A549 (cell line): Measurements from ENCODE around the gene PGM5.

Experiments used
- CEBPB ChIP-seq, 2 experiments: fragments of >200 bp in 1 of 2; sonication (Bioruptor Twin) in 1 of 2; formaldehyde crosslinking in 1 of 2; IDR thresholded peaks; 2 replicates each; pipeline ENCODE4 v1.6.1; 2012 to 2016
- EP300 ChIP-seq, 2 experiments: fragments of >200 bp; sonication (Bioruptor Twin); formaldehyde crosslinking; IDR thresholded peaks; 2 replicates in 1 of 2; 3 replicates in 1 of 2; pipeline ENCODE4 v1.6.1; 2016 to 2017
- FOXS1 ChIP-seq: fragments of 250-450 bp; sonication (Bioruptor Pico); IDR thresholded peaks from 2 replicates; pipeline ENCODE4 v1.5.0; 2020; ENCODE audit warnings: mild to moderate bottlenecking, moderate library complexity
- GATA3 ChIP-seq: IDR thresholded peaks from 2 replicates; pipeline ENCODE4 v1.6.1; 2012; ENCODE audit warnings: borderline replicate concordance
- HDAC2 ChIP-seq: fragments of 200-600 bp; sonication (generic); IDR thresholded peaks from 2 replicates; pipeline ENCODE4 v1.6.1; 2016
- MAFK ChIP-seq: fragments of 450-650 bp; IDR thresholded peaks from 2 replicates; pipeline ENCODE4 v1.6.1; 2014; ENCODE audit not compliant: partially characterized antibody
- NPAS2 ChIP-seq: fragments of 250-450 bp; sonication (Bioruptor Pico); IDR thresholded peaks from 2 replicates; pipeline ENCODE4 v1.8.0; 2022; ENCODE audit warnings: mild to moderate bottlenecking, moderate library complexity, borderline replicate concordance
- POLR2A ChIP-seq: IDR thresholded peaks from 2 replicates; pipeline ENCODE4 v1.6.1; 2012; ENCODE audit warnings: mild to moderate bottlenecking, low read length
- RCOR1 ChIP-seq: fragments of 150-350 bp; IDR thresholded peaks from 2 replicates; pipeline ENCODE4 v1.6.1; 2014; ENCODE audit warnings: antibody characterized with exemption, low read length, low read depth
- SREBF2 ChIP-seq: fragments of 450-650 bp; IDR thresholded peaks from 2 replicates; pipeline ENCODE4 v1.6.1; 2014; ENCODE audit warnings: mild to moderate bottlenecking, moderate library complexity
- TF ChIP-seq, protein P1 (sequence below): fragments of >200 bp; sonication (Bioruptor Twin); formaldehyde crosslinking; IDR thresholded peaks from 3 replicates; pipeline ENCODE4 v1.5.1; 2016
- TF ChIP-seq, protein P2 (sequence below): fragments of 200-600 bp; sonication (generic); IDR thresholded peaks from 2 replicates; pipeline ENCODE4 v1.6.1; 2016; ENCODE audit warnings: antibody characterized with exemption, mild to moderate bottlenecking, moderate library complexity

DNA sequence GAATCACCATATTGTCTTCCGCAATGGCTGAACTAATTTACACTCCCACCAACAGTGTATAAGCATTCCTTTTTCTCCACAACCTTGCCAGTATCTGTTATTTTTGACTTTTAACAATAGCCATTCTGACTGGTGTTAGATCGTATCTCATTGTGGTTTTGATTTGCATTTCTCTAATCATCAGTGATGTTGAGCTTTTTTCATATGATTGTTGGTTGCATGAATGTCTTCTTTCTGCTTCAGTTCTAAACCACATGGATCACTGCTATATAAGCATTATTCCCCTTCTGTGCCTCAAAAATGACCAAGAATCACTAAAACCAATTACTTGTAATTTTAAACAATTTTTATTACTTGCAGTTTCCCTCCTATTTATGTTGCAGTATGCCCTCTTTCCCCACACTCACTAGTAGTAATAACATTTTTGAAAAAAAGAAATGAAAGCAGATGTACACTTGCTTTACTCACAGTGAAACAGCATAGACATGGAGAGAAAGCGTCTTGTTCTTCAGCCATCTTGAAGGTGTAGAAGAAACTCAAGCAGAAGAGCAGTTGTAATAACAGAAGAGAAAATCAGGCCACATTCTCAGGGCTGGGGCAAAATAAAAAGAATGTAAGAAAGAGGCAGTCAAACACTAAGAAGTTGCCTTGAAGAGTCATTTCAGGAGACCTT is 188.8 kb downstream of the PGM5 start:
- TF ChIP-seq, protein P1, sequence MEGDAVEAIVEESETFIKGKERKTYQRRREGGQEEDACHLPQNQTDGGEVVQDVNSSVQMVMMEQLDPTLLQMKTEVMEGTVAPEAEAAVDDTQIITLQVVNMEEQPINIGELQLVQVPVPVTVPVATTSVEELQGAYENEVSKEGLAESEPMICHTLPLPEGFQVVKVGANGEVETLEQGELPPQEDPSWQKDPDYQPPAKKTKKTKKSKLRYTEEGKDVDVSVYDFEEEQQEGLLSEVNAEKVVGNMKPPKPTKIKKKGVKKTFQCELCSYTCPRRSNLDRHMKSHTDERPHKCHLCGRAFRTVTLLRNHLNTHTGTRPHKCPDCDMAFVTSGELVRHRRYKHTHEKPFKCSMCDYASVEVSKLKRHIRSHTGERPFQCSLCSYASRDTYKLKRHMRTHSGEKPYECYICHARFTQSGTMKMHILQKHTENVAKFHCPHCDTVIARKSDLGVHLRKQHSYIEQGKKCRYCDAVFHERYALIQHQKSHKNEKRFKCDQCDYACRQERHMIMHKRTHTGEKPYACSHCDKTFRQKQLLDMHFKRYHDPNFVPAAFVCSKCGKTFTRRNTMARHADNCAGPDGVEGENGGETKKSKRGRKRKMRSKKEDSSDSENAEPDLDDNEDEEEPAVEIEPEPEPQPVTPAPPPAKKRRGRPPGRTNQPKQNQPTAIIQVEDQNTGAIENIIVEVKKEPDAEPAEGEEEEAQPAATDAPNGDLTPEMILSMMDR: no peak
- TF ChIP-seq EP300 (IDR thresholded peaks at IDR 0.05) (no peak), NPAS2 (CRISPR knock-in tag) (no peak), FOXS1 (no peak), CEBPB (IDR thresholded peaks at IDR 0.05) (no peak), POLR2A (no peak), GATA3 (no peak), RCOR1 (no peak), HDAC2 (no peak), SREBF2 (no peak), MAFK (no peak)
- TF ChIP-seq, protein P2, sequence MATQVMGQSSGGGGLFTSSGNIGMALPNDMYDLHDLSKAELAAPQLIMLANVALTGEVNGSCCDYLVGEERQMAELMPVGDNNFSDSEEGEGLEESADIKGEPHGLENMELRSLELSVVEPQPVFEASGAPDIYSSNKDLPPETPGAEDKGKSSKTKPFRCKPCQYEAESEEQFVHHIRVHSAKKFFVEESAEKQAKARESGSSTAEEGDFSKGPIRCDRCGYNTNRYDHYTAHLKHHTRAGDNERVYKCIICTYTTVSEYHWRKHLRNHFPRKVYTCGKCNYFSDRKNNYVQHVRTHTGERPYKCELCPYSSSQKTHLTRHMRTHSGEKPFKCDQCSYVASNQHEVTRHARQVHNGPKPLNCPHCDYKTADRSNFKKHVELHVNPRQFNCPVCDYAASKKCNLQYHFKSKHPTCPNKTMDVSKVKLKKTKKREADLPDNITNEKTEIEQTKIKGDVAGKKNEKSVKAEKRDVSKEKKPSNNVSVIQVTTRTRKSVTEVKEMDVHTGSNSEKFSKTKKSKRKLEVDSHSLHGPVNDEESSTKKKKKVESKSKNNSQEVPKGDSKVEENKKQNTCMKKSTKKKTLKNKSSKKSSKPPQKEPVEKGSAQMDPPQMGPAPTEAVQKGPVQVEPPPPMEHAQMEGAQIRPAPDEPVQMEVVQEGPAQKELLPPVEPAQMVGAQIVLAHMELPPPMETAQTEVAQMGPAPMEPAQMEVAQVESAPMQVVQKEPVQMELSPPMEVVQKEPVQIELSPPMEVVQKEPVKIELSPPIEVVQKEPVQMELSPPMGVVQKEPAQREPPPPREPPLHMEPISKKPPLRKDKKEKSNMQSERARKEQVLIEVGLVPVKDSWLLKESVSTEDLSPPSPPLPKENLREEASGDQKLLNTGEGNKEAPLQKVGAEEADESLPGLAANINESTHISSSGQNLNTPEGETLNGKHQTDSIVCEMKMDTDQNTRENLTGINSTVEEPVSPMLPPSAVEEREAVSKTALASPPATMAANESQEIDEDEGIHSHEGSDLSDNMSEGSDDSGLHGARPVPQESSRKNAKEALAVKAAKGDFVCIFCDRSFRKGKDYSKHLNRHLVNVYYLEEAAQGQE: no peak
